Central memory CD8-positive, alpha-beta T cell (primary cell): ENCODE results near the gene DOCK7.
"Not testable (repeated sequence)": the region's sequence is repeated elsewhere in the genome, so short reads cannot be mapped to it uniquely, and the experiment has no call there.

ENCODE experiments used
- ATAC-seq: fragments of 150-1000 bp; cut with Tn5 transposase; replicated peaks from 2 replicates; pipeline ENCODE4 v1.10.0; 2022; ENCODE audit warnings: mild to moderate bottlenecking, moderate FRiP score, moderate number of reproducible peaks; ENCODE audit not compliant: poor library complexity, severe bottlenecking; ENCODE audit errors: extremely low read depth
- DNase-seq, 2 donors: peaks; one replicate each; pipeline ENCODE4 v3.0.0; 2021; ENCODE audit warnings: low spot score in 2 of 2
- H3K27ac Mint-ChIP-seq: one replicate; pipeline ENCODE4 v1.8.0; 2022; ENCODE audit warnings: low read depth, mild to moderate bottlenecking, moderate library complexity, mixed read lengths
- H3K27me3 Mint-ChIP-seq: one replicate; pipeline ENCODE4 v1.8.0; 2022; ENCODE audit warnings: mixed read lengths
- H3K36me3 Mint-ChIP-seq: one replicate; pipeline ENCODE4 v1.8.0; 2022; ENCODE audit warnings: mild to moderate bottlenecking, moderate library complexity, mixed read lengths; ENCODE audit not compliant: insufficient read depth
- H3K4me1 Mint-ChIP-seq: one replicate; pipeline ENCODE4 v1.8.0; 2022; ENCODE audit warnings: mixed read lengths
- H3K4me3 Mint-ChIP-seq: one replicate; pipeline ENCODE4 v1.8.0; 2022; ENCODE audit warnings: mild to moderate bottlenecking, moderate library complexity, mixed read lengths
- H3K9me3 Mint-ChIP-seq: one replicate; pipeline ENCODE4 v1.8.0; 2022; ENCODE audit warnings: mixed read lengths

The DOCK7 gene

DNA sequence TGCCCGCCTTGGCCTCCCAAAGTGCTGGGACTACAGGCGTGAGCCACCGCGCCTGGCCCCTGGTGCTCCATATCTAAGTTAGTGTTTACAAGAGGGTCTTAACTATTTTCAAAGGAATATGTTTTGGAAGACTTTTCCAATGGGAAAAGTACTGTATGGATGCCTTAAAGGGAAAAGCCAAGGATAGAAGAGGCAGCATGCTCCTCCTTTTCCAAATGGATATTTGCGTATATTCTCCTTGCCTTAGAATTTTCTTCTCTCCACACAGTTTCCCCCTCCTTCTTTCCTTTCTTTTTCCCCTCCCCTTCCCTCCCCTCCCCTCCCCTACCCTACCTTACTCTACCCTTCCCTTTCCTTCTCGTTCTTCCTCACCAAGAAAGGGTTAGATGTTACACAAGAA is 29.3 kb upstream of the DOCK7 start:
- ATAC-seq (no peak), DNase-seq (no peak)
- Mint-ChIP-seq H3K9me3 (no peaks in the 10 kb centered on the region), H3K27ac (no peak overlapping the region), H3K36me3 (no peaks in the 10 kb centered on the region), H3K4me3 (no peak overlapping the region), H3K27me3 (peaks cover 9% of the 10 kb centered on the region), H3K4me1 (no peaks in the 10 kb centered on the region)

DNA sequence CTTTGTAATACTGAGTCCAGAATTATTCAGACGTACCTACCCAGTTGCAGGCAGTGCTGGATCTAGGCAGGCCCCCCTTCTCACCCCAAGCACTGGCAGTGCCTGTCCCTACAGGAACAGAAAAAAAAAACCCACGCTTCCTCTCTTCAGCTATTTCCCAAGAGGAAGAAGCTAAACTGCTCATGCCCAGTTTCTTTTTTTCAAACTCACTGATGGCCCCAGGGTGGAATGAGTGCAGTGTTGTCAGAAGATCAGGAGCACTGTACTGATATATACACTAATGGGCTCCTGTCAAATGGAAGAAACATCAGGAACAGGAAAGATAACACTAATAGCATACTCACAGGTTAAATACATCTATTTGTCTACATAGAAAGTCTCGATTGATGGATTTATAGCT is 28.2 kb upstream of the DOCK7 start:
- no peak for ATAC-seq
- H3K4me3 Mint-ChIP-seq: no peak overlapping the region
- no peaks in the 10 kb centered on the region for H3K4me1 Mint-ChIP-seq
- H3K27me3 Mint-ChIP-seq: peaks cover 9% of the 10 kb centered on the region
- DNase-seq: no peak
- no peak overlapping the region for H3K27ac Mint-ChIP-seq
- H3K9me3 Mint-ChIP-seq: no peaks in the 10 kb centered on the region
- no peaks in the 10 kb centered on the region for H3K36me3 Mint-ChIP-seq

DNA sequence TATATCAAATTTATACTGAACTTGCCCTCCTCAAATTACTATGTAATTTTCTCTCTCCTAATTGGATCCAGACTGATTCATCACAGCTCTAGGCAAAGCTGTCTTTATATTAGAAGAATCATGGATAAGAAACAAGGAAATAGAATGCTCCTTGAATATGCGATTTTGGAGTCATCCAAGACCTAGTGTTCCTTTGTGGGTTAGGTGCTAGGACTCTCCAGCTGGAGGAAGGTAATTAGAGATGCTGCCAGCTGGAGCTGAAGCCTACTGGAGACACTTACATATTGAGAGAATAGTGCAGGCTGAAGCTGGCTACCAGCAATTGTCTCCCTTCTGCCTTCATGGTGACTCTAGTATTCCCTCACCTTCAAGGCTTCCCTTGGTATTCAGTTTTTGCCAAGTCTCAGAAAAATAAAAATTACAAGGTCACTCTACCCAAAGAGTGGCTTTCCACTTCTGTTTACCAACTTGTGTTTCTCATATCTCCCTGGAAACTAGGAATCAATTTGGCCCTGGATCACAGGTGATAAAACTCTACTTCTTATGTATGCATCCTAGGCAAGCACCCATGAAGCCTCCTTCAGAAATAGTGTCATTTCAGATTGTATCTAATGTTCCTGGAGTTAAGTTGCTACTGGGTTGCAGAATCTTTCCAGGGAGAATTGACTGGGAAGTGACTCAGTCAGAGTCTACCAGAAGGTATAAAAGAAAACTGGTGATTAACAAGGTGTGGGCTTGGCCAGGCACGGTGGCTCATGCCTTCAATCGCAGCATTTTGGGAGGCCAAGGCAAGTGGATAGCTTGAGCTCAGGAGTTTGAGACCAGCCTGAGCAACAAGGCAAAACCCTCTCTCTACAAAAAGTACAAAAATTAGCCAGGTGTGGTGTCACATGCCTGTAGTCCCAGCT is 24.4 kb upstream of the DOCK7 start:
- Mint-ChIP-seq H3K27ac (no peak overlapping the region), H3K4me3 (no peak overlapping the region), H3K9me3 (no peaks in the 10 kb centered on the region), H3K4me1 (no peaks in the 10 kb centered on the region), H3K36me3 (peaks cover 3% of the 10 kb centered on the region), H3K27me3 (no peaks in the 10 kb centered on the region)
- ATAC-seq (no peak), DNase-seq (no peak)

DNA sequence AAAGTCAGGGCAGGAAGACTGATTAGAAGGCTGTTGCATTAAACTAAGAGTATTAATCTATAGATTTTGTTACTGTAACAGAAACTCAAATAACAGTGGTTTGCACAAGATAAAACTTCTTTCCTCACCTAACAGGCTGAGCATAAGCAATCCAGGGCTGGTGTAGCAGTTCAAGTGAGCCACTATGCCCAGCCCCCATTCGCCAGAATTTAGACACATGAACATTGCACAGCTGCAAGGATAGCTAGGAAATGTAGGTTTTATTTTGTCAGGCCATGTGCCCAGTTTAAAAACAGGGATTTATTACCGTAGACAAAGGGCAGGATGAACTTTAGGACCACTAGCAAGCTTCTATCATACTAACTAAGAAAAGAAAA is 19.5 kb upstream of the DOCK7 start:
- Mint-ChIP-seq H3K4me3 (no peak overlapping the region), H3K27ac (no peak overlapping the region), H3K27me3 (no peaks in the 10 kb centered on the region), H3K4me1 (no peaks in the 10 kb centered on the region), H3K9me3 (no peaks in the 10 kb centered on the region), H3K36me3 (peaks cover 3% of the 10 kb centered on the region)
- ATAC-seq: no peak
- DNase-seq: no peak

DNA sequence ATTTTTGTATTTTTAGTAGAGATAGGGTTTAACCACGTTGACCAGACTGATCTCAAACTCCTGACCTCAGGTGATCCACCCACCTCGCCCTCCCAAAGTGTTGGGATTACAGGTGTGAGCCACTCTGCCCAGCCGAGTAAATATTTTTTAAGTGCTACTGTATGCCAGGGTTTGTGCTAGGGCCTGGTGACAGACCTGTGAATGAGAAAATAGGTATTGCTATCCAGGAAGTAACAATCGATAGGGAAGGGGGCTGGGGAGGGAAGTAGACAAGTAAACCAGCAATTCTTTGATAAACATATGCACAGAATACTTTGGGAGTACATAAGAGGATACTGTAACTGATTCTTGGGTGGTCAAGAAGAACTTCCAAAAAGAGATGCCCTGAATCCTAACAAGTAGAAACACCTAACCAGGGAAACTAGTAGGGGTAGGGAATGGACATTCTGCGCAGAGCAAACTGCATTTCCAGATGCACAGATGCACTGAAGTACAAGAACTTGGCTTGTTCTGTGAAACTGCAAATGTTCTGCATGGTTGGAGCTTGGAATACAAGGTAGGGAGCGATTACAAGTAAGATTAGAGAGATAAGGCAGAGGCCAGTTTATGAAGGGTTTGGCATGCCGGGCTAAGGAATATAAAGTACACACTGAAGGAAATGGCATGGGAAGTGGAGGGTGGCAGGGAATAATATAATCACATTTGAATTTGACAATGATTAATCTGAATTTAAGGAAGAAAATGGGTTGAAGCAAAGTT is 19.0 kb upstream of the DOCK7 start:
- no peaks in the 10 kb centered on the region for H3K4me1 Mint-ChIP-seq
- no peak for ATAC-seq
- H3K27me3 Mint-ChIP-seq: no peaks in the 10 kb centered on the region
- DNase-seq: no peak
- no peaks in the 10 kb centered on the region for H3K9me3 Mint-ChIP-seq
- peaks cover 3% of the 10 kb centered on the region for H3K36me3 Mint-ChIP-seq
- H3K4me3 Mint-ChIP-seq: no peak overlapping the region
- H3K27ac Mint-ChIP-seq: no peak overlapping the region

DNA sequence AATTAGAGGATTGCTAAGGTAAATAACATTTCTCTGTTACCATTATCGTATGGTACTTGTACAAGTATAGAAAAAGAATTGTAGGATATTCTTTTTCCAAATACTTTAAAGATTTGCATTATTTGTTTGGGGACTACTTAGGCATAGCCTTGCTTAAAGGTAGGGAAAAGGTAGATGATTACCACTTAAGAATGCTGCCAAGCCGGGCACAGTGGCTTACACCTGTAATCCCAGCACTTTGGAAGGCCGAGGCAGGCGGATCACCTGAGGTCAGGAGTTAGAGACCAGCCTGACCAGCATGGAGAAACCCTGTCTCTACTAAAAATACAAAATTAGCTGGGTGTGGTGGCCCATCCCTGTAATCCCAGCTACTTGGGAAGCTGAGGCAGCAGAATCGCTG is 10.0 kb upstream of the DOCK7 start:
- H3K4me1 Mint-ChIP-seq, H3K27me3 Mint-ChIP-seq, H3K9me3 Mint-ChIP-seq, H3K36me3 Mint-ChIP-seq, H3K27ac Mint-ChIP-seq, DNase-seq, H3K4me3 Mint-ChIP-seq, ATAC-seq: not testable (repeated sequence)

DNA sequence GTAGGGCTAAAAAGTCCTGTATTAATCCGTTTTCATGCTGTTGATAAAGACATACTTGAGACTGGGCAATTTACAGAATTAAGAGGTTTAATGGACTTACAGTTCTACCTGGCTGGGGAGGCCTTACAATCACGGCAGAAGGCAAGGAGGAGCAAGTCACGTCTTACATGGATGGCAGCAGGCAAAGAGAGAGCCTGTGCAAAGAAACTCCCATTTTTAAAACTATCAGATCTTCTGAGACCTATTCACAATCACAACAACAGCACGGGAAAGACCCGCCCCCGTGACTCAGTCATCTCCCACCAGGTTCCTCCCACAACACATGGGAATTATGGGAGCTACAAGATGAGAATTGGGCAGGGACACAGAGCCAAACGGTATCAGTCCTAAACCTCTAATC is 6.3 kb upstream of the DOCK7 start:
- not testable (repeated sequence) for H3K9me3 Mint-ChIP-seq, H3K27me3 Mint-ChIP-seq, H3K27ac Mint-ChIP-seq, H3K4me3 Mint-ChIP-seq, DNase-seq, ATAC-seq, H3K36me3 Mint-ChIP-seq
- H3K4me1 Mint-ChIP-seq: peaks cover 17% of the 10 kb centered on the region

DNA sequence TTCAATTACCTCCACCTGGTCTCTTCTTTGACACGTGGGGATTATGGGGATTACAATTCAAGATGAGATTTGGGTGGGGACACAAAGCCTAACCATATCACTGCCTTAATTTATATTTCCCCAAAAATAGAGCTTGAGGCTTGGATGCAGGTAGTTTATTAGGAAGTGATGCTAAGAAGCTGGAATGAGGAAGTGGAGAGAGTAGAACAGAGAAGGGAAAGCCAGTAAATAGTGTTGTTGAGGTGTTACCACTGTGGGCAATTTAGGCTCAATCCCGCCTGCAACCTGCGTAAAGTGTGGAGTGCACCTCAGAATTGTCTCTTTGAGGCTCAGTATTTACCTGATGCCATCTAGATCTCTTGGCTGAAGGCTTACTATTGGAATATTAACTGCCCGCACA is 4.9 kb upstream of the DOCK7 start:
- ATAC-seq (no peak), DNase-seq (no peak)
- Mint-ChIP-seq H3K4me1 (peaks cover 18% of the 10 kb centered on the region), H3K27me3 (no peaks in the 10 kb centered on the region), H3K36me3 (no peaks in the 10 kb centered on the region), H3K27ac (peak overlapping the region; percentile 20), H3K9me3 (no peaks in the 10 kb centered on the region), H3K4me3 (no peak overlapping the region)

DNA sequence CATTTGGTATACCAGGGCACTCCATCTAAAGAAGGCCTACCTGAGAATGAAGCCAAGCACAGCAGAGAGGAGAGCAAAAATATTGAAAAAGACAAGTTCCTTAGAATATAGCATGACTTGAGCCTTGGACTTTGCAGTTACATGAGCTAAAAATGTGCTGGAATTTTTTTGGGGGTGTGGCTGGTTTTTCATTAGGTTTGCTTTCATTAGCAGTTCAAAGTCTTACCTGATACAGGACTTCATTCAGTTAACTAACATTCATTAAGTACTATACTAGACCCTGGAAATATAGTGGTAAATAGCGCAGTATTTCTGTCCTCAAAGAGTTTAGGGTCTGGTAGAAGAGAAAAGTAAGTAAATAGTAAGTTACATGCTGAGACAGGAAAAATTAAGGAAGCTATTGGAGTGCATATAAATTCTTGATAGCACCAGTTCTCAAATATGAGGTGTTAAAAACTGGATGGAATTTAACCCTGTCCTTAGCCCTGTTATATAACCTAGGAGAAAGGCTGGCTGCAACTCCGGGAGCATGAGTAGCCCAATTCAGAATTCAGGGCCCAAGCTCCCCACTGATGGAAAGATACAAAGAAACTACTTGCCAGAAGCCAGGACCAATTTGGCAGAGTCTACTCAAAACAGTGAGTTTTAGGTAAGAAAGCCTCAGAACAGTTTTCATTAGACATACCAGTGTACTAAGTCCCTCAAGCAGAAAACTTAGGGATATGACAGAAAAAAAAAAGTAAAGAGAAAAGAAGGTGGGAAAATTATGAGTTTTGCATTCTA is 3.1 kb upstream of the DOCK7 start:
- Mint-ChIP-seq H3K27ac (no peak overlapping the region), H3K4me3 (no peak overlapping the region), H3K36me3 (peaks cover 4% of the 10 kb centered on the region), H3K4me1 (peaks cover 22% of the 10 kb centered on the region), H3K9me3 (no peaks in the 10 kb centered on the region), H3K27me3 (no peaks in the 10 kb centered on the region)
- ATAC-seq (no peak), DNase-seq (no peak)

DNA sequence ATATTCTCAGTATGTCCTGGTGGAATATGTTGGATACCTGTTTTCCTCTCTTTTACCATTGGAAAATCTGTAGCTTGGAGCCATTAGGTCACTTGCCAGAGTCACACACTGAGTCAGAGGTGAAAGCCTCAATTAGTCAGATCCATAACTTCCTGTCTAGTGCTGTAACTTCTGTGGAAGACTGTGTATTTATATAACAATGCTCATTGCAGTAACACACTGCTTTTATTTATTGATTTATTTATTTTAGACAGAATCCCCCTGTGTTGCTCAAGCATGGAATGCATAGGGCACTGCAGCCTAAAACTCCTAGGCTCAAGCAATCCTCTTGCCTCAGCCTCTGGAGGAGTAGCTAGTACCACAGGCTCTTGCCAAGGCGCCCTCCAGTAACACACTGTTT is 1.3 kb upstream of the DOCK7 start:
- Mint-ChIP-seq H3K27ac (no peak overlapping the region), H3K27me3 (no peaks in the 10 kb centered on the region), H3K4me1 (peaks cover 30% of the 10 kb centered on the region), H3K9me3 (no peaks in the 10 kb centered on the region), H3K36me3 (peaks cover 4% of the 10 kb centered on the region), H3K4me3 (peak overlapping the region; percentile 88)
- DNase-seq (no peak), ATAC-seq (no peak)

DNA sequence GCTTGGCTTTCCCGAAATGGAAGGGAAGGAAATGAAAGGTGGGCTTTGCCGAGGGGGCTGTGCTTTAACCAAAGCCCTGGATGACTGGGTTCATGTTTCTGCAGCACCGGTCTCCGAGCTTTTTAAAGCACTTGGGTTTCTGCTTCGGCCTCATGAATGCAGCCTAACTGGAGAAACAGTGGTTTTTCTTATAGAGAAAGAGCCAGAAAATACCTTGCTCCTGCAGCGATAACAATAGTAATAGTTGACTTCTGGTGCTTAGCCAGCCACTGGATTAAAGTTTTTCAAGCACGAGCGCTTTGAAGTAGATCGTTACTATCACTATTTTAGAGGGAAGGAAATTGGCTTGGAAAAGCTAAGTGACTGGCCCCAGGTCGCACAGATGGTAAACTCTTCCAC is 500 bp upstream of the DOCK7 start:
- DNase-seq: no peak
- no peak for ATAC-seq
- peak overlapping the region; percentile 39 for H3K27ac Mint-ChIP-seq
- H3K4me3 Mint-ChIP-seq: peak overlapping the region; percentile 88
- peaks cover 4% of the 10 kb centered on the region for H3K36me3 Mint-ChIP-seq
- H3K27me3 Mint-ChIP-seq: no peaks in the 10 kb centered on the region
- H3K9me3 Mint-ChIP-seq: no peaks in the 10 kb centered on the region
- peaks cover 30% of the 10 kb centered on the region for H3K4me1 Mint-ChIP-seq

DNA sequence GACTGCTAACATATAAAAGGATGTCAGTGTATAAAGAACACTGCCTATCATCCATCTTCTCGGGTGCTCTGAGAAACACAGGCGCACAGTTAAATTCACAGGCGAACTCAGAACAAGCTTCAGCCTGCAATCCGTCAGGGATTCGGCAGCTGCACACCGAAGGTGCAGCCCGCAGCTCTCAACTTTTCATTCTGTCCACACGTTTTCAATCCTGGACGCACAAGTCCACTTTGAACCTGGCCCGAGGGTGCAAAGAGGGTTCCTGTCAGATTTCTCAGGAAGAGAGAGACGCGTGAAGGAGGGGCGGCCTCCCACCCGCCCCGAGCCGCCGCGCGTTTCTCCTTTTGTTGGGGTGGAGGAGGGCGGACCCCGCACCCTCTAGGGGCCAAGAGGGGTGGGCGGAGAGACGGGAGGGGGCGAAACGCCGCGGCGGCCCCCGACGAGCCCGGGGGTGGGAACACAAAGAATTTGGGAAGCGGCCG is 724 bp downstream of the DOCK7 start:
- H3K36me3 Mint-ChIP-seq: peaks cover 7% of the 10 kb centered on the region
- H3K27me3 Mint-ChIP-seq: no peaks in the 10 kb centered on the region
- no peak for DNase-seq
- no peaks in the 10 kb centered on the region for H3K9me3 Mint-ChIP-seq
- peak overlapping the region; percentile 66 for H3K27ac Mint-ChIP-seq
- peak; percentile 54 for ATAC-seq
- peak overlapping the region; percentile 88 for H3K4me3 Mint-ChIP-seq
- H3K4me1 Mint-ChIP-seq: peaks cover 30% of the 10 kb centered on the region
